Measurements from ENCODE around the gene CABLES1. TPM values are rescaled to one million over a fixed set of nuclear protein-coding genes. Genes with fewer than 3 reads are reported as not detected.

Gene CABLES1
- total RNA-seq, 4 donors from 2014 or later: 28.1 to 43.8 (median 37.6) TPM

DNA sequence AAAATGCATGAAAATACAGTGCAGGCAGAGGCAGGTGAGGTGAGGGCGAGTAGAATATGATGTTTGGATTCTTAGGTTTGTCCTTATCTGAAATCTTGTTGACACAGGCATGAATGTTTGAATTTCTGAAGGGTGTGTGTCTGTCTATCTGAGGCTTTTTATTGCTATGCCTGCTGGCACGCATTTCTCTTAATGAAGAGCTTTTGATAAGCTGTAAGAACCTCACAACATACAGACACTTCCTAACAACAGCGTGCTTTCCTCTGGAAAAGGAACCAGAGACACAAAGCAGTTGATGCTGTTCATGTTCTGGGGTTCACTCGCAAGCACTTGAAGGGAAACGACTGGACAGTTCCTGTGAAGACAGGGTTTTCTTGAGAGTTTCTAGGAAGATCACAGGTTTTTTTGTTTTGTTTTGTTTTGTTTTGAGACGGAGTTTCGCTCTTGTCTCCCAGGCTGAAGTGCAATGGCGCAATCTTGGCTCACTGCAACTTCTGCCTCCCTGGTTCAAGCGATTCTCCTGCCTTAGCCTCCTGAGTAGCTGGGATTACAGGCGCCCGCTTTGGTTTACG, 33.3 kb upstream of the CABLES1 start:
- Histone ChIP-seq H3K27ac (no peak overlapping the region), H3K4me3 (replicated peaks in 1 of 3) (no peak overlapping the region), H3K27me3 (no peaks in the 10 kb centered on the region), H3K36me3 (no peaks in the 10 kb centered on the region), H3K9me3 (no peaks in the 10 kb centered on the region), H3K4me1 (no peaks in the 10 kb centered on the region)
- intact Hi-C loops (cut with DNase I): no loop called here
- 72 to 76% methylated on average over 12 of the region's 12 CpGs for WGBS, 2 donors
- no peak for DNase-seq
- TF ChIP-seq, protein P1, sequence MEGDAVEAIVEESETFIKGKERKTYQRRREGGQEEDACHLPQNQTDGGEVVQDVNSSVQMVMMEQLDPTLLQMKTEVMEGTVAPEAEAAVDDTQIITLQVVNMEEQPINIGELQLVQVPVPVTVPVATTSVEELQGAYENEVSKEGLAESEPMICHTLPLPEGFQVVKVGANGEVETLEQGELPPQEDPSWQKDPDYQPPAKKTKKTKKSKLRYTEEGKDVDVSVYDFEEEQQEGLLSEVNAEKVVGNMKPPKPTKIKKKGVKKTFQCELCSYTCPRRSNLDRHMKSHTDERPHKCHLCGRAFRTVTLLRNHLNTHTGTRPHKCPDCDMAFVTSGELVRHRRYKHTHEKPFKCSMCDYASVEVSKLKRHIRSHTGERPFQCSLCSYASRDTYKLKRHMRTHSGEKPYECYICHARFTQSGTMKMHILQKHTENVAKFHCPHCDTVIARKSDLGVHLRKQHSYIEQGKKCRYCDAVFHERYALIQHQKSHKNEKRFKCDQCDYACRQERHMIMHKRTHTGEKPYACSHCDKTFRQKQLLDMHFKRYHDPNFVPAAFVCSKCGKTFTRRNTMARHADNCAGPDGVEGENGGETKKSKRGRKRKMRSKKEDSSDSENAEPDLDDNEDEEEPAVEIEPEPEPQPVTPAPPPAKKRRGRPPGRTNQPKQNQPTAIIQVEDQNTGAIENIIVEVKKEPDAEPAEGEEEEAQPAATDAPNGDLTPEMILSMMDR (IDR thresholded peaks at IDR 0.05): no peak
- TF ChIP-seq POLR2A (IDR thresholded peaks at IDR 0.05): no peak

- no peak for DNase-seq
- no peak overlapping the region for H3K4me3 ChIP-seq (replicated peaks in 1 of 3)
- no peaks in the 10 kb centered on the region for H3K4me1 ChIP-seq
- intact Hi-C loops (cut with DNase I): no loop called here
- no peaks in the 10 kb centered on the region for H3K9me3 ChIP-seq
- TF ChIP-seq, protein P1 (IDR thresholded peaks at IDR 0.05): no peak
- TF ChIP-seq POLR2A (IDR thresholded peaks at IDR 0.05): no peak
- no peaks in the 10 kb centered on the region for H3K36me3 ChIP-seq
- no peak overlapping the region for H3K27ac ChIP-seq
- WGBS, 2 donors: 93% methylated on average over 11 of the region's 11 CpGs
- no peaks in the 10 kb centered on the region for H3K27me3 ChIP-seq
These were observed 32.6 kb upstream of the CABLES1 start for GRCh38 chr18:23102493-23103261.

DNA sequence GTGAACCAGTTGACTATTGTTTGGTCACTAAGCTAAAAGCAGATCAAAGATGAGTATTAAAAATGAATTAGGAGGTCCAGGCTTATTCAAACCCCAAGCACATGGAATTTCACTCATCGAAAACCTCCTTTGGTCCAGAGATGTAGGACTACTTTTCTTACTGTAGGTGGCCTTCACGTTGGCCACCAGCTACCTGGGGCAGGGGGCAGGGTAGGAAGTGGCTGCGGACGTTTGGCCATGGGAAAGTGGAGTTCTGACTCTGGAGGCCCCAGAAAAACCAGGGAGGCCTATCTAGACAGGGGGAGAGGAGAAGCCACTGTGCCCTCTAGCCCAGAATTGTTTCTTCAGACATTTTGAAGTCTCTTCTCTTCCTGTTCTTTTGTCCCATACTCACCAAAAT, 31.8 kb upstream of the CABLES1 start:
- Histone ChIP-seq H3K27ac (no peak overlapping the region), H3K9me3 (no peaks in the 10 kb centered on the region), H3K36me3 (no peaks in the 10 kb centered on the region), H3K4me1 (no peaks in the 10 kb centered on the region), H3K27me3 (no peaks in the 10 kb centered on the region), H3K4me3 (replicated peaks in 1 of 3) (no peak overlapping the region)
- intact Hi-C loops (cut with DNase I): no loop called here
- TF ChIP-seq, protein P1 (IDR thresholded peaks at IDR 0.05): no peak
- no peak for TF ChIP-seq POLR2A (IDR thresholded peaks at IDR 0.05)
- no peak for DNase-seq
- 87 to 94% methylated on average over 4 of the region's 4 CpGs for WGBS, 2 donors

GRCh38 chr18:23105030-23105429, 30.3 kb upstream of the CABLES1 start:
- Histone ChIP-seq H3K4me1 (no peaks in the 10 kb centered on the region), H3K9me3 (no peaks in the 10 kb centered on the region), H3K27me3 (no peaks in the 10 kb centered on the region), H3K4me3 (replicated peaks in 1 of 3) (no peak overlapping the region), H3K27ac (no peak overlapping the region), H3K36me3 (no peaks in the 10 kb centered on the region)
- intact Hi-C loops (cut with DNase I): no loop called here
- DNase-seq: no peak
- 91 to 92% methylated on average over 3 of the region's 3 CpGs for WGBS, 2 donors
- TF ChIP-seq POLR2A (IDR thresholded peaks at IDR 0.05): no peak
- TF ChIP-seq, protein P1 (IDR thresholded peaks at IDR 0.05): no peak

DNA sequence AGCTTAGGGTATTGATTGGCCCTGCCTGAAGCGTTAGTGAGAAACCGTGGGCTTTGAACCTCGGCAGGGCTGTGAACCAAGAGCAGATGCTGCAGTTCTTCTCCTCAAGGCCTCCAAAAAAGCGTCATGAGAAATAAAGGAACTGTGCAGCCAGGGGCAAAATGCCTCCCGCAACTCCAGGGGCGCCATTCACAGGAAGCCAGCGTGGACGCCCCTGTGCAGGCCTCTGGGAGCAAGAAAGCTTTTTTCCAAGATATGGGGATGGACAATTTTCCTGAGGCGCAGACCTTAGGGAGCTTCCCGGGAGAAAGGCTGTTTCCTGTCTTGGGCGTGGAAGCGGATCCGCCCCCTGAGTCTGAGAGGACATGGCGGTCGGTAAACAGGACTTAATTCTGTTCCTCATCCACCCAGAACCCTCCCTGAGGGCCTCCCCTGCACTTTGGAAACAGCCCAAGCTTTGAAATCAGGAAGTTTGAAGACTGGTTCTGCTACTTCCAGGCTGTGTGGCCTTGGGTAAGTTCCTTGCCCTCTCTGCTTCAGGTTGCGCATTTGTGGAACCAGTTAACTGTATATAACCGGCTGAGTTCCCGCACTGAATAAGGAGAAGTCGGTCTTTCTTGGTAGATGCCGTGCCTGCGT, 29.6 kb upstream of the CABLES1 start:
- H3K9me3 ChIP-seq: no peaks in the 10 kb centered on the region

More for the DNA sequence above, 29.6 kb upstream of the CABLES1 start:
- intact Hi-C loops (cut with DNase I): no loop called here
- no peaks in the 10 kb centered on the region for H3K4me1 ChIP-seq
- TF ChIP-seq POLR2A (IDR thresholded peaks at IDR 0.05): no peak
- TF ChIP-seq, protein P1 (IDR thresholded peaks at IDR 0.05): no peak
- H3K4me3 ChIP-seq (replicated peaks in 1 of 3): no peak overlapping the region
- 89 to 91% methylated on average over 19 to 21 of the region's 21 CpGs for WGBS, 2 donors
- no peak for DNase-seq
- no peaks in the 10 kb centered on the region for H3K27me3 ChIP-seq
- H3K36me3 ChIP-seq: no peaks in the 10 kb centered on the region
- no peak overlapping the region for H3K27ac ChIP-seq

Data from thyroid gland (tissue), 4 donors.